Keratinocyte (primary cell): ENCODE data around the gene TNFAIP8L3. TPM values are rescaled to one million over a fixed set of nuclear protein-coding genes. Genes with fewer than 3 reads are reported as not detected.

Experiments
- DNase-seq: peaks from one replicate; pipeline ENCODE4 v3.0.0-alpha.2; 2011; ENCODE audit warnings: low read depth, missing footprints, low spot score
- FAIRE-seq: peaks from 2 replicates; lab custom pipeline; 2011; peaks lifted over from hg19 to GRCh38; lab: Jason Lieb, UNC
- H2AFZ ChIP-seq: 2 replicates; pipeline ENCODE4 v1.6.0; 2012; ENCODE audit warnings: low read length, control low read depth, inconsistent platforms; ENCODE audit not compliant: control insufficient read depth
- H3K27ac ChIP-seq: 2 replicates; pipeline ENCODE4 v1.5.1; 2011; ENCODE audit warnings: low read length; ENCODE audit not compliant: control insufficient read depth, insufficient read depth
- H3K27me3 ChIP-seq: 3 replicates; pipeline ENCODE4 v1.6.0; 2011; ENCODE audit warnings: low read length; ENCODE audit not compliant: control insufficient read depth, insufficient read depth; ENCODE audit errors: extremely low read depth
- H3K36me3 ChIP-seq, 2 experiments: 2 replicates in 1 of 2; 3 replicates in 1 of 2; pipeline ENCODE4 v1.5.1; 2011; ENCODE audit warnings: low read length in 2 of 2, mild to moderate bottlenecking in 1 of 2; ENCODE audit not compliant: control insufficient read depth in 2 of 2, insufficient read depth in 2 of 2; ENCODE audit errors: extremely low read depth in 1 of 2
- H3K4me1 ChIP-seq: 3 replicates; pipeline ENCODE4 v1.5.1; 2011; ENCODE audit warnings: low read length; ENCODE audit not compliant: control insufficient read depth, insufficient read depth; ENCODE audit errors: extremely low read depth
- H3K4me2 ChIP-seq: 3 replicates; pipeline ENCODE4 v1.6.0; 2011; ENCODE audit warnings: low read depth, low read length; ENCODE audit not compliant: control insufficient read depth, insufficient read depth; ENCODE audit errors: extremely low read depth
- H3K4me3 ChIP-seq, 3 experiments: fragments of 200-600 bp in 1 of 3; sonication (generic) in 1 of 3; 2 replicates in 2 of 3; 3 replicates in 1 of 3; pipeline ENCODE4 v1.5.1; 2011 to 2016; ENCODE audit warnings: low read length in 3 of 3, mild to moderate bottlenecking in 3 of 3, control low read depth in 2 of 3, inconsistent platforms in 1 of 3, low read depth in 1 of 3, mixed read lengths in 1 of 3, mixed run types in 1 of 3, moderate library complexity in 1 of 3; ENCODE audit not compliant: control insufficient read depth in 2 of 3, insufficient read depth in 2 of 3; ENCODE audit errors: extremely low read depth in 1 of 3
- H3K79me2 ChIP-seq: 2 replicates; pipeline ENCODE4 v1.6.0; 2012; ENCODE audit warnings: low read length; ENCODE audit not compliant: control insufficient read depth, insufficient read depth
- H3K9ac ChIP-seq: 3 replicates; pipeline ENCODE4 v1.6.0; 2011; ENCODE audit warnings: low read length; ENCODE audit not compliant: control insufficient read depth, insufficient read depth; ENCODE audit errors: extremely low read depth
- H3K9me1 ChIP-seq: 3 replicates; pipeline ENCODE4 v1.6.0; 2011; ENCODE audit warnings: low read length; ENCODE audit not compliant: control insufficient read depth, insufficient read depth; ENCODE audit errors: extremely low read depth
- H3K9me3 ChIP-seq: 2 replicates; pipeline ENCODE4 v1.5.1; 2012; ENCODE audit warnings: low read depth, low read length; ENCODE audit not compliant: control insufficient read depth
- H4K20me1 ChIP-seq: 3 replicates; pipeline ENCODE4 v1.6.0; 2011; ENCODE audit warnings: low read length; ENCODE audit not compliant: control insufficient read depth, insufficient read depth; ENCODE audit errors: extremely low read depth
- EZH2 ChIP-seq: IDR thresholded peaks from one replicate; pipeline ENCODE4 v1.6.1; 2012; ENCODE audit warnings: inconsistent platforms, mild to moderate bottlenecking, low read length, moderate library complexity
- dilution Hi-C: fragments of 300-500 bp; cut with MboI; formaldehyde crosslinking; loops from one replicate; pipeline ENCODE4 v1.7.0; 2020; ENCODE audit warnings: low sequenced_read_pairs; ENCODE audit not compliant: extremely low pct_ligation_motif_present
- polyA plus RNA-seq, 5 experiments: library from polyadenylated mRNA; depleted of rRNA in 3 of 5; stranded (reverse) in 3 of 5; stranded (forward) in 1 of 5; unstranded in 1 of 5; fragments of >200 nt; gene quantifications; 1 replicate in 1 of 5; 2 replicates in 3 of 5; 3 replicates in 1 of 5; pipeline versions ENCODE4 v1.2.1 to v1.2.3, GENCODE V29; 2011 to 2012; ENCODE audit warnings: missing spikeins in 2 of 5, low read depth in 1 of 5, low replicate concordance in 1 of 5
- TF ChIP-seq, protein P1 (sequence below), 3 experiments: IDR thresholded peaks in 1 of 3; conservative IDR thresholded peaks in 1 of 3; optimal IDR thresholded peaks in 1 of 3; 2 replicates in 2 of 3; 3 replicates in 1 of 3; pipeline versions ENCODE3 to v1.5.1; 2011; ENCODE audit warnings: low read length in 3 of 3, mild to moderate bottlenecking in 3 of 3, moderate library complexity in 2 of 3, control low read depth in 1 of 3, inconsistent platforms in 1 of 3; ENCODE audit not compliant: insufficient read depth in 2 of 3; ENCODE audit errors: extremely low read depth in 1 of 3

TNFAIP8L3 gene
- polyA plus RNA-seq, 1 donor (not counting 4 experiments of a cell fraction or from before 2014, with no cell fraction given) = 0.51 TPM

DNA sequence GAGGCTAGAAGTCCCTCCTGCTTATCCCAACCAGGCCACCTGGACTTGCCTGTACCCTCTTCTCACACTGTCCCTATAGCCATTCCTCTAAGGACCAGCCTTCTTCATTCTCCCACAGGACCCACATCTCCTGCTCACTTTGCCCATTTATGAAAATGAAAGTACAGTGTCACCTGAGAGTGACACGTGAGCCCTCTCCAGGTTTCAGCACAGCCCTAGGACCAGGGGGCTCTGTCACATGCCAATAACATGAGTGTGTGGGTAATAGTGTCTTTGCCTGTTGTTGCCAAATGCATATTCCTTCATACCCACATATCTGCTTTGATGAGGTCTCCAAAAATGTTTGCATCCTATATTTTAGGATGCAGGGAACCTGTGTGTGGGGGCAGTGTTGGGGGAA, 42.3 kb upstream of the TNFAIP8L3 start:
- FAIRE-seq = no peak
- Histone ChIP-seq H3K4me3 (no peak overlapping the region), H3K27me3 (no peaks in the 10 kb centered on the region), H2AFZ (no peak overlapping the region), H3K79me2 (no peaks in the 10 kb centered on the region), H3K9me1 (no peaks in the 10 kb centered on the region), H3K4me1 (peaks cover 4% of the 10 kb centered on the region), H4K20me1 (no peaks in the 10 kb centered on the region), H3K36me3 (no peaks in the 10 kb centered on the region), H3K9me3 (no peaks in the 10 kb centered on the region), H3K27ac (no peak overlapping the region), H3K9ac (no peak overlapping the region), H3K4me2 (no peak overlapping the region)
- no peak for DNase-seq
- dilution Hi-C loops = no loop called here
- TF ChIP-seq, protein P1, sequence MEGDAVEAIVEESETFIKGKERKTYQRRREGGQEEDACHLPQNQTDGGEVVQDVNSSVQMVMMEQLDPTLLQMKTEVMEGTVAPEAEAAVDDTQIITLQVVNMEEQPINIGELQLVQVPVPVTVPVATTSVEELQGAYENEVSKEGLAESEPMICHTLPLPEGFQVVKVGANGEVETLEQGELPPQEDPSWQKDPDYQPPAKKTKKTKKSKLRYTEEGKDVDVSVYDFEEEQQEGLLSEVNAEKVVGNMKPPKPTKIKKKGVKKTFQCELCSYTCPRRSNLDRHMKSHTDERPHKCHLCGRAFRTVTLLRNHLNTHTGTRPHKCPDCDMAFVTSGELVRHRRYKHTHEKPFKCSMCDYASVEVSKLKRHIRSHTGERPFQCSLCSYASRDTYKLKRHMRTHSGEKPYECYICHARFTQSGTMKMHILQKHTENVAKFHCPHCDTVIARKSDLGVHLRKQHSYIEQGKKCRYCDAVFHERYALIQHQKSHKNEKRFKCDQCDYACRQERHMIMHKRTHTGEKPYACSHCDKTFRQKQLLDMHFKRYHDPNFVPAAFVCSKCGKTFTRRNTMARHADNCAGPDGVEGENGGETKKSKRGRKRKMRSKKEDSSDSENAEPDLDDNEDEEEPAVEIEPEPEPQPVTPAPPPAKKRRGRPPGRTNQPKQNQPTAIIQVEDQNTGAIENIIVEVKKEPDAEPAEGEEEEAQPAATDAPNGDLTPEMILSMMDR (optimal IDR thresholded peaks at IDR 0.05 in 1 of 3, IDR thresholded peaks at IDR 0.05 in 1 of 3, conservative IDR thresholded peaks at IDR 0.05 in 1 of 3; ENCODE audit: extremely low read depth in 1 of 3, insufficient read depth in 2 of 3, low read length in 3 of 3) = no peak
- TF ChIP-seq EZH2 = no peak

DNA sequence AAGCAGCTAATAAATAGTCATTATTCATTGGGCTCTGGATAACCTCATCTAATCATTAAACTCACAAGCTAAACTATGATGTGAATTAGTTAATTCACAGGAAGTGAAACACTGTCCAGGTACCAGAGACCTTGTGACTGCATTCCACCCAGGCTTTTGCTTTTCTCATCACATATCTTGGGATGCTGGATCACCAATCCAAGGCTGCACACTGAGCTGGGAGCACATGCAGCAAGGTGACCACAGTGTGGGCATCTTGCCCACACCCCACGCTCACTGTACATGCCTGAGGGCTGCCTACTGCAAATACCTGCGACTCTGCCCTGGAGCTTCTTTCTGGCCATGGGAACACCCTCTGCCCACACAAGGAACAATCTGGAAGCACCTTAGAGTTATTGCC, 40.6 kb upstream of the TNFAIP8L3 start:
- TF ChIP-seq EZH2 = no peak
- TF ChIP-seq, protein P1 (optimal IDR thresholded peaks at IDR 0.05 in 1 of 3, IDR thresholded peaks at IDR 0.05 in 1 of 3, conservative IDR thresholded peaks at IDR 0.05 in 1 of 3; ENCODE audit: extremely low read depth in 1 of 3, insufficient read depth in 2 of 3, low read length in 3 of 3) = no peak
- FAIRE-seq (no peak), DNase-seq (no peak)
- no peaks in the 10 kb centered on the region for H3K79me2 ChIP-seq
- H3K4me1 ChIP-seq = peaks cover 4% of the 10 kb centered on the region
- H3K27me3 ChIP-seq = no peaks in the 10 kb centered on the region
- H3K4me2 ChIP-seq = no peak overlapping the region
- H3K4me3 ChIP-seq = no peak overlapping the region
- no peaks in the 10 kb centered on the region for H4K20me1 ChIP-seq
- no peak overlapping the region for H3K27ac ChIP-seq
- dilution Hi-C loops = no loop called here
- H3K9me1 ChIP-seq = no peaks in the 10 kb centered on the region
- no peak overlapping the region for H3K9ac ChIP-seq
- H3K36me3 ChIP-seq = no peaks in the 10 kb centered on the region
- H3K9me3 ChIP-seq = no peaks in the 10 kb centered on the region
- H2AFZ ChIP-seq = no peak overlapping the region
